HG03095 (cell line): ENCODE data around the gene LDAH.

ENCODE experiments used
- ATAC-seq: cut with Tn5 transposase; IDR thresholded peaks from one replicate; pipeline ENCODE4 v1.9.1; 2021; ENCODE audit warnings: moderate library complexity; ENCODE audit not compliant: unreplicated experiment

Gene LDAH

DNA sequence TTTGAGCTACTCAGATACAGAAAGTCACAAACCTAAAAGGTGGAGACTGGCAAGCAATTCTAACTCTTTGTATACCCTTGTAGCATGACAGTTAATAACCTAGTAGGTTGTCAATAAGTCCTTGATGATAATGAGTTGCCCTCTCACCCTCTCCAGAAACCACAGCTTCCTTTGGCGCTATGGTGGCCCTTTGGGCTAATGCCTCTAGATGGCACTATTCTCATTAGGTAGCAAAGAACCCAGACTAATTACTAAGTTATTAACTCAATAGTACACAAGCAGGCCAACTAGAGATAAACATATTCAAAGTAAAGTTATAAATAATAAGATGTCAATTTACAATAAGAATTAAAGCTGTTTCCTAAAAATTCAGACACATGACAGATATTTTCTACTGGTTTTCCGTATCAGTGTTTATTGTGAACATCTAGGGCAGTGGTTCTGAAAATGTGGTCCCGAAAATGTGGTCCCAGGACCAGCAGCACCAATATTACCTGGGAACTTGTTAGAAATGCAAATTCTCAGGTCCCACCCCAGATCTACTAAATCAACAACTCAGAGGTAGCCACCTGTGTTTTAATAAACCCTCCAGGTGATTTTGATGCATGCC, 41.1 kb downstream of the LDAH start:
- ATAC-seq = no peak

DNA sequence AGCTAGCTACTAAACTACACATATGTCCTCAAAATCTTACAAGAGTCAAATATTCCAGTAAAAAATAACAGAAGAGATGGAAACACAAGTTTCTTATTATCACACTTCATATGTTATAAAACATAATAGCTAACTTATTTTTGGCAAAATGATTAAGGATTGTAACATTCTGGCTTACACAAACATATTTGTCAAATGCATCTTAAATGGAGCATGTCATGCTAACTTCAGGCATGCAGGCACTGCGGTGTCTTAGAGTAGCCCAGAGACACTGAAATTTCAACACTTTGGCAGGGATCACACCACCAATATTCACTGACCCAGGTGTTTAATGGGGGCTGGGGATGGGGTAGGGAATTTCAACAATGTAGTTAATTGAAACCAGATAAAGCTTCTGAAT, 51.6 kb downstream of the LDAH start:
- no peak for ATAC-seq

DNA sequence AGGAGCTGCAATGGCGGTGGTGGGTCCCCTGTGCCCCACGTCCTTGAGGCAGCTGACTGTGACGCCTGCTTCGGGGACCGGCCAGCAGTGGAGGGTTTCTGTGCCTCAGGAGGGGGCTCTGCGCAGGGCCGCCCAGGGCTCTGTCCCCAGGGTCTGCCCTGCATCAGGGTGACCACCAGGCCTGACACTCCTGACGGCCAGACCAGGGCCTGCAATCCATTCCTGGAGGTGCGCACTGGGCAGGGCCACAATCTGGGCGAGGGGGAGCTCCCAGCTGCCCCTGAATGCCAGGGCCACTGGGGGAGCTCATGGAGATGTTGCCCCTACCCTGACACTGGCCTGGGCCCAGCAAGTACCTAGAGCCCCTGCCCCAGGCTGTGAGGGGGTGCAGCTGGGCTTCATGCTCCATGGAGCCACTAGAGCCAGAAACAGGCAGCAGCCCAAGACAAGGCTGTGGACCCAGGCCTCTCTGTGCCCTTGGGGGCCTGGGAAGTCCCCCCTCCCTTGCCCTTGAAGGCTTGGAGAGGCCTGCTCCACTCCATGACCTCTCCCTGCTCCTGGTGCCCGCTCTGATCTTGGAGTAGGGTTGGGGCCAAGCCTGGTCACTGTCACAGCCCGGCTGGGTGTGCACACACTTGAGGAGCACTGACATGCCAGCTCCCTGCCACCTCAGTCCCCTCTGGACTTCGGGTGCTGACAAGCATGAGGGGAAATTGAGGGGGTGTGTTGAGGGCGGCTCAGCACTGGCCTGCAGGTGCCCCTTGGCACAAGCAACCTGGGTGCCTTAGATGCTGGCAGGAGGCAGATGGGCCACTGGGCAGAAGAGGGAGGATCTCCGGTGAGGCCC, 55.9 kb downstream of the LDAH start:
- no peak for ATAC-seq

DNA sequence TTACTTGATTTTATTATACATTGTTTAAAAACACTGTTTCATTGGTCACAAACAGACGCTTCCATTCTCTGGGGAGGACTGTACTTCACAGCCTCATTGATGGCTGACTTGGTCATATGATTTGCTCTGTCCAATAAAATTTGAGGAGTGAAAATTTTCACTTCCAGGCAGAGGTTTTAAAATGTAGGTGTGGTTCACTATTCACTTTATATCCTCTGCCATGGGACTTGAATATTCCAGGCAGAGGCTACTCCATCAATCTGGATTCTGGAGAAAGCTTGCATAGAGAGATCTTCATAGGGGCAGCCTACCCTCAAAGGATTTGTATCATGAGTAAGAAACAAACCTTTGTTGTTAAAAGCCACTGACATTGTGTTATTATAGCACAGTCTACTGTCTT, 56.7 kb downstream of the LDAH start:
- ATAC-seq = no peak

DNA sequence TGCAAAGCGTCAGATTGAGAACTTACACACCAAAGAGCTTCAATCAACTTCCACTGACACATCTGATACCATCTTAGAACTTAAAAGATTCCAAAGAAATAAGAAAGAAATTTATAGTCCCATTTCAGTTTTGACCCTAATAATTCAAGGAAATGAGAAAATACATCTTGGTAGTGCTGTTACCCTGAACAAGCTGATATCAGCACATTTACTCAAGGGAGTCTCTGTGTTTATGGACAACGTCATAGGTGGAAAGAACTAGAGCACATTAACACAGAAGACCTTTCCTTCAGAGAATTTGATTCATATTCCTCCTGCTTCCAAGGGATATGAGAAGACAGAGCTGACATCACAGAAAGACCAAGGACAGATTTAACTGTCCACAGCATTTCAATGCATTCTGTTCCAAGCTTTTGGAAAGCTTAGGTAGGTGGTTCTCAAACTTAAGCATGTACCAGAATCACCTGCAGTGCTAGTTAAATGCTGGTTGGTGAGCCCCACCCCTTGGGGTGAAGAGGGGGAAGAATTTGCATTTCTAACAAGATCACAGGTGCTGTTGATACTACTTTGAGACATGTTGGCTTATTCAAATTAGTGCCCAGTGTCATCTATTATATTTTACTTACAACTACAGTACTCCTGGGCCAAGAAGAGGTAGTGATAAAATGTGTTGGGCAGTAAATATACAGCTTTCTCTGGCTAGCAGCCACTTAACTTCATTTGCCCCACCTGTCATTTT, 59.8 kb downstream of the LDAH start:
- no peak for ATAC-seq

DNA sequence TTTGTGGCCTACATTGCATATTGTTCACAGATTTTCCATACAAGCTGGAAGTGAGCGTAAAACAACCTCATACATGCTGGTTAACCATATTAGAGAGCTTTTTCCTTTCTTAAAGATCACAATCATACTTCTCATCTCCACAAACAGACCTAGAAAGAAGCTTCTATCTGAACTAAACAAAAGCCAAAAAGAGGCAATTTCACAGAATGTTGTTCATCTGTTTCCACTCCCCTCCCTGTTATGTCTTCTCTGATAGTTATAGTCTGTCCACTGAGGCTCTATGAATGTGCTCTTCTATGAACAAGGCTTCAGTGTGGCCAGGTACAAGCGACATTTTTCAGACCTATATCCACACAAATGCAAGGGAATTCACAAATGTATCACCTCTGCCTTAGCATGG, 63.4 kb downstream of the LDAH start:
- ATAC-seq = no peak

DNA sequence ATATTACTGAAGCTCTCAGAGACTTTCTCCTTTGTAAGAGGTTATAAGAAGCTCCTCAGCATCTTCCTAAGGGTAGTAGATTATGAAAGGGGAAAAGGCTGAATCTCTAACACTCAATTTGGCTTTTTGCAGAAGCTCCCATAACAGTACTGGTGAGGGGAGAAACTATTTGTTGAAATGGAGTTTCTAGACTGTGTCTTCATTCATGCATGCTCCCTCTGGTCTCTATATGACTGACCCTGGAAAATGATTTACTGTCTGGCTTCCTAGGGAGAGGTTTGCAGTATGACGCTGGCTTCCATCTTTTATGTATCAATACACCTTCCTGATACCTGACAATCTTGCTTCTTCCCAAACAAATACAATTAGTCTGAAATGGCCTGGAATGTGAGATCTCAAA, 63.9 kb downstream of the LDAH start:
- ATAC-seq = peak; percentile 83

- no peak for ATAC-seq
Observed at GRCh38 chr2:20757405-20758090, 65.4 kb downstream of the LDAH start.

GRCh38 chr2:20755132-20755800, 67.6 kb downstream of the LDAH start:
- ATAC-seq = no peak

GRCh38 chr2:20752293-20752692, 70.6 kb downstream of the LDAH start:
- ATAC-seq = no peak

DNA sequence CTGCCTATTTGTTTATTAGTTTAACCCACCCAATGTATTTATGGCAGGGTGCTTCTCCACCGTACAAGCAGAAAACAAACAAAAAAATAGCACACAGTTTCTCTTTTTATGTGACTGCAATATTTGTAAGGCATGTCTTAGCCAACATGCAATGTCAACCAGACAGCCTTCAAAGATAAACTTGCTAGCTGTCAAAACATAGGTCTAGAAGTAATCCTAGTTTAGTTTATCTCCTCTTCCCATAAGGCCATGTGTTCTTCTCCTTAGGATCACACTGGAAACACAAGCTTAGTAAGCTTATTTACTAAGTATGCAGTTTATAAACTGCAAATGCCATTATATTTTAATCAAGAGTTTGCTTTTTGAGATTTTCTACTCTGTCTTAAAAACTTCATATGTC, 75.6 kb downstream of the LDAH start:
- ATAC-seq = no peak

GRCh38 chr2:20745924-20746555, 76.9 kb downstream of the LDAH start:
- ATAC-seq = no peak

DNA sequence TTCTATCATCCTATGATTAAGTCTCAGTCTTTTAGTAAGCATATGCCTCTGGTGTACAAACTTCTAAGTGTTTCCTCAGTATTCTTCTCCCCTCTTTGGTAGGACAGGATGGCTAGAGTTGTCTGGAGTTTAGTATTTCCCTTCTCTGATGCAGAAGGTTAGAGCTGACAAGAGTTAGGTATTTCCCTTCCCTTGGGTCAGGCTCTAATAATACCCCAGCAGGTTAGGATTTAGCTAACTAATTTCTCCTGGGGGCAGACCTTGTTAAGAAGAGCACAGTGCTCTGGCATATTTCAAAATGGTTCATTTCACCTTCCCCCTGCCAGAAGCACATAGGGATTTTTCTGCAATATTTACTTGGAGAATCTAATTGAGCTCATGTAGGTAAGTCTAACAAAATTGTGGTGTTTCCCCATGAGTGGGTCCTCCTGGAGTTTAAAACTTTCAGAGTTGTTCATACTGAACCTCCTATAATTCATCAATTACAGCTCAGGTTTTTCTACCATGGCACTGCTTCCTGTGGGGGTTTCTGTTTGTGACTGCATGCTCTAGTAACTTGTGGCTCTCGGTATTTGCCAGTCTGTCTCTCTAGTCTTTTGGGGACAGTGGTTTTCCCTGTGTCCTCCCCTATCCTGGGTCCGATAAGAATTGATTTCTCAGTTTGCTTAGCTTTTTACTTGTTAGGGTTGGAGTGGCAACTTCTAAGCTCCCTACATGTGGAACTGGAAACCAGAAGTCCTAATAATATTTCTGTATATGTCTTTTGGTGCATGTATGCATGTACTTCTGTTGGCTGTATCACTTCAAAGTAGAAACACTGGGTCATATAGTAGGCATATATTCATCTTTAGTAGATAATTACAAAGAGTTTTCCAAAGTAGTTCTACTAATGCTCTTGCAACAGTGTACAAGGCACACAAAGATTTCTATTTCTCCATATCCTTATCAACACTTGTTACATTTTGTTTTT, 78.2 kb downstream of the LDAH start:
- ATAC-seq = peak; percentile 85

- ATAC-seq = no peak
Observed at GRCh38 chr2:20738772-20739171, 84.1 kb downstream of the LDAH start.

GRCh38 chr2:20737505-20737904, 85.4 kb downstream of the LDAH start:
- peak; percentile 91 for ATAC-seq

DNA sequence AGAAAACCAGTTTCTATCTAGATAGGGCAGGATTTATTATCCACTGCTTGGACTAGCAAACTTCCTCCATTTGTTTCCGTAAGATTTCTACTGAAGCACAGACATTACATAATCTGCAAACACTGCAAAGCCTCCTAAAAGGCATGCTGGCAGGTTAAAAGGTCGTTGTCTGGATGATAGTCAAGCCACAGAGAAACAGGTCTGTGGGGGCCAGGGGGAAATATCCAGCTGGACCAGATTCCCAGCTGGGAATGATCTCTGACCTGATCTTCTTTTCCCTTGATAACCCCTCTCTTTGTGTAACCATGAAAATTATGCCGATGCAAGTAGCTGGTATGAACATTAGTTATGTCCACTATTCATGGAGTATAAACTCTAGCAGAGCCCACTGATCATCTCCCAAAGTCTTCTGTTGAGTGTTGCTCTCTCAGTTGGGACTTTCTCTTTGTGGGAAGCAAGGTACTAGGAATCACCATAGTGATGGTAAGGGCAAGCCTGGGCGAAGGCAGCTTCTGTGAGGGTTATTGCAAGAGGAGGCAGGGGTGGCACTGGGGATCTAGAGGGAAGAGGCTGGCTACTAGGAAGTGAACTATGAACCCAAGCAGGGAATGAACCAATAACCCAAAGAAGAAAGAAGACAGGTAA, 94.7 kb downstream of the LDAH start:
- no peak for ATAC-seq

DNA sequence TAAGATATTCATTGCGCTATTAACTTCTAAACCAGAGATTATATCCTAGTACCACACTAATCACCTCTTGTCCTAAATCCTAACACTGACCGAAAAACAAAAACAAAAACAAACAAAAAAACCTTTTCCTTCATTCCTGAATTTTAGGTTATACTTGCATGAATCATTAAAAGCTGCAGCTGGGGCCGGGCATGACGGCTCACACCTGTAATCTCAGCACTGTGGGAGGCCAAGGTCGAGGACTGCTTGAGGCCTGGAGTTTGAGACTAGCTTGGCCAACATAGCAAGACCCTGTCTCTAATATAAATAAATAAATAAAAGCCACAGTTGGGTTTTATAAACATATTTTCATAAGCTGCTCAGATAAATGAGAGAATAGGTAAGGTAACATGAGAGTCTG, 96.0 kb downstream of the LDAH start:
- no peak for ATAC-seq

DNA sequence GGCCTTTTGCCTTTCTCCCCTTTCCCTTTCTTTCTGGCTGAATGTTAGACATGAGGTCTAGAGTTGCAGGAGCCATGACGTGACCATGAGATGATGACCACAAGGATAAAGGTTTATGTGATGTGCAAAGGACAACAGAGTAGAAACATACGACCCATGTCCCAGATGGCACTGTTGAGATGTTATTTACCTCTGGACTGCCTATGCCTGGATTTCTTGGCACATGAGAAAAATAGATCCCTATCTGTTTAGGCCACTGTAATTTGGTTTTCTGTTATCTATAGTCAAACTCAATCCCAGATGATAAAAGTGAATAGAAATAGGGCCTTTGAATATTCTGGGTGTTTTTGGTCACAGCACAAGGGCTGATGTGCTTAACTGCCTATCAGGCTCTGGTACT, 97.1 kb downstream of the LDAH start:
- no peak for ATAC-seq
